Neuronal stem cell (in vitro differentiated cells): Measurements from ENCODE around the gene PIGU. TPM values are rescaled to one million over a fixed set of nuclear protein-coding genes. Genes with fewer than 3 reads are reported as not detected.
"Not testable (repeated sequence)": the region's sequence is repeated elsewhere in the genome, so short reads cannot be mapped to it uniquely, and the experiment has no call there.

Experiments
- DNase-seq: peaks from one replicate; pipeline ENCODE4 v3.0.0-alpha.2; 2013; ENCODE audit warnings: low spot score
- H2AFZ ChIP-seq: one replicate; pipeline ENCODE4 v1.6.1; 2013; ENCODE audit warnings: mild to moderate bottlenecking, low read length, inconsistent platforms
- H2AK5ac ChIP-seq: 2 replicates; pipeline ENCODE4 v1.6.1; 2013; ENCODE audit warnings: low read depth, mild to moderate bottlenecking, inconsistent platforms, low read length, moderate library complexity, mixed read lengths
- H2BK120ac ChIP-seq: 2 replicates; pipeline ENCODE4 v1.6.1; 2013; ENCODE audit warnings: low read depth, mild to moderate bottlenecking, inconsistent platforms, low read length, moderate library complexity, mixed read lengths
- H2BK12ac ChIP-seq: one replicate; pipeline ENCODE4 v1.6.1; 2013; ENCODE audit warnings: low read length, inconsistent platforms
- H2BK15ac ChIP-seq: 2 replicates; pipeline ENCODE4 v1.6.1; 2013; ENCODE audit warnings: mild to moderate bottlenecking, low read length, inconsistent platforms, mixed read lengths
- H2BK5ac ChIP-seq: one replicate; pipeline ENCODE4 v1.6.1; 2013; ENCODE audit warnings: inconsistent platforms, mild to moderate bottlenecking, low read length, moderate library complexity
- H3K14ac ChIP-seq: one replicate; pipeline ENCODE4 v1.6.1; 2013; ENCODE audit warnings: low read length, inconsistent platforms
- H3K18ac ChIP-seq: 2 replicates; pipeline ENCODE4 v1.6.1; 2013; ENCODE audit warnings: low read length, inconsistent platforms
- H3K23ac ChIP-seq: 2 replicates; pipeline ENCODE4 v1.6.1; 2013; ENCODE audit warnings: low read depth, mild to moderate bottlenecking, mixed read lengths, low read length, inconsistent platforms; ENCODE audit not compliant: poor library complexity
- H3K27ac ChIP-seq: replicated peaks from 3 replicates; pipeline ENCODE4 v1.5.1; 2013; ENCODE audit warnings: low read length, inconsistent platforms
- H3K27me3 ChIP-seq, 3 experiments: 2 replicates each; pipeline ENCODE4 v1.6.1; 2013; ENCODE audit warnings: low read length in 3 of 3, mild to moderate bottlenecking in 2 of 3, inconsistent platforms in 1 of 3, low read depth in 1 of 3, mixed read lengths in 1 of 3, moderate library complexity in 1 of 3; ENCODE audit not compliant: control insufficient read depth in 3 of 3, insufficient read depth in 3 of 3
- H3K36me3 ChIP-seq, 2 donors: replicated peaks in 1 of 2; 2 replicates each; pipeline ENCODE4 v1.6.1; 2013; ENCODE audit warnings: low read length in 2 of 2; ENCODE audit not compliant: control insufficient read depth in 2 of 2, insufficient read depth in 2 of 2
- H3K4ac ChIP-seq: 2 replicates; pipeline ENCODE4 v1.6.1; 2013; ENCODE audit warnings: inconsistent platforms, mild to moderate bottlenecking, low read length, moderate library complexity
- H3K4me1 ChIP-seq, 2 donors: 1 replicate in 1 of 2; 2 replicates in 1 of 2; pipeline ENCODE4 v1.6.1; 2013; ENCODE audit warnings: low read length in 2 of 2, low read depth in 1 of 2; ENCODE audit not compliant: control insufficient read depth in 2 of 2, insufficient read depth in 1 of 2
- H3K4me2 ChIP-seq: one replicate; pipeline ENCODE4 v1.6.1; 2013; ENCODE audit warnings: mild to moderate bottlenecking, low read length, inconsistent platforms; ENCODE audit not compliant: insufficient read depth, poor library complexity, severe bottlenecking
- H3K4me3 ChIP-seq, 2 donors: 2 replicates each; pipeline ENCODE4 v1.5.1; 2013; ENCODE audit warnings: low read length in 2 of 2, mild to moderate bottlenecking in 2 of 2, inconsistent platforms in 1 of 2, moderate library complexity in 1 of 2
- H3K79me1 ChIP-seq: one replicate; pipeline ENCODE4 v1.6.1; 2013; ENCODE audit warnings: low read depth, mild to moderate bottlenecking, inconsistent platforms, low read length, moderate library complexity
- H3K9ac ChIP-seq: one replicate; pipeline ENCODE4 v1.6.1; 2013; ENCODE audit warnings: mild to moderate bottlenecking, low read depth, low read length, inconsistent platforms; ENCODE audit not compliant: poor library complexity
- H3K9me3 ChIP-seq, 2 donors: replicated peaks in 1 of 2; 2 replicates each; pipeline versions ENCODE3 to v1.6.1; 2013; ENCODE audit warnings: low read length in 2 of 2, mild to moderate bottlenecking in 2 of 2, inconsistent platforms in 1 of 2, low read depth in 1 of 2, mixed read lengths in 1 of 2, moderate library complexity in 1 of 2; ENCODE audit not compliant: control insufficient read depth in 2 of 2, insufficient read depth in 1 of 2
- H4K8ac ChIP-seq: one replicate; pipeline ENCODE4 v1.6.1; 2013; ENCODE audit warnings: low read depth, mild to moderate bottlenecking, inconsistent platforms, low read length, moderate library complexity
- H4K91ac ChIP-seq: one replicate; pipeline ENCODE4 v1.6.1; 2013; ENCODE audit warnings: low read length, low read depth, mild to moderate bottlenecking, inconsistent platforms; ENCODE audit not compliant: poor library complexity
- WGBS, 2 donors: extraction: QIAGEN DNeasy Blood & Tissue Kit; methylation state at CpG; one replicate each; pipeline ENCODE4 v1.1.7; 2013; ENCODE audit warnings: missing lambda C conversion rate in 2 of 2, mixed read lengths in 1 of 2; ENCODE audit not compliant: insufficient read length in 2 of 2, insufficient replicate concordance in 1 of 2; ENCODE audit errors: extremely low coverage in 2 of 2; 5-methylcytosine and 5-hydroxymethylcytosine counted together
- polyA plus RNA-seq, 2 experiments: library from polyadenylated mRNA; stranded (reverse); fragments of 200-250 nt; gene quantifications; one replicate each; pipeline ENCODE4 v1.2.3, GENCODE V29; 2013

Gene PIGU
- 58.2 TPM for polyA plus RNA-seq (2013, experiment 1 of 2)
- 56.9 TPM for polyA plus RNA-seq (2013, experiment 2 of 2)

- no peaks in the 10 kb centered on the region for H3K4me1 ChIP-seq
- H3K9me3 ChIP-seq = no peaks in the 10 kb centered on the region
- peak within 1 kb of the TSS; percentile 86 for H3K9ac ChIP-seq
- peak within 1 kb of the TSS; percentile 59 for H3K4me2 ChIP-seq
- H2AFZ ChIP-seq = peak within 1 kb of the TSS; percentile 98
- peak; percentile 89 for DNase-seq
- H3K23ac ChIP-seq = peak within 1 kb of the TSS; percentile 91
- WGBS, 2 donors = no CpG with 5 or more reads among the region's 64 CpGs
- H3K14ac ChIP-seq = peak within 1 kb of the TSS; percentile 38
- H3K27ac ChIP-seq = peak within 1 kb of the TSS; percentile 86
- no peak within 1 kb of the TSS for H2BK120ac ChIP-seq
- no peak within 1 kb of the TSS for H2BK15ac ChIP-seq
- H3K36me3 ChIP-seq = no peaks in the 10 kb centered on the region
- H2AK5ac ChIP-seq = peak within 1 kb of the TSS; percentile 75
- H4K91ac ChIP-seq = no peak within 1 kb of the TSS
- H3K4me3 ChIP-seq = peak within 1 kb of the TSS; percentile 92 to 96
- H2BK5ac ChIP-seq = no peak within 1 kb of the TSS
- no peaks in the 10 kb centered on the region for H3K27me3 ChIP-seq
- H3K4ac ChIP-seq = no peak within 1 kb of the TSS
- no peaks in the 10 kb centered on the region for H3K79me1 ChIP-seq
- peak within 1 kb of the TSS; percentile 94 for H3K18ac ChIP-seq
- H4K8ac ChIP-seq = peak within 1 kb of the TSS; percentile 65
- no peak within 1 kb of the TSS for H2BK12ac ChIP-seq
Measured at GRCh38 chr20:34676642-34677373, at the start of gene PIGU. PIGU (minus strand) TSS chr20:34677092; CDS start chr20:34677085, 7 bp downstream.

- no peak overlapping the region for H2BK12ac ChIP-seq
- no peaks in the 10 kb centered on the region for H3K79me1 ChIP-seq
- DNase-seq = no peak
- H3K18ac ChIP-seq = no peak overlapping the region
- H3K27ac ChIP-seq = no peak overlapping the region
- no peak overlapping the region for H3K4me2 ChIP-seq
- H4K91ac ChIP-seq = no peak overlapping the region
- H3K36me3 ChIP-seq = peaks cover 25 to 84% of the 10 kb centered on the region in 2 donors
- no peak overlapping the region for H4K8ac ChIP-seq
- H3K9me3 ChIP-seq = no peaks in the 10 kb centered on the region
- H2BK5ac ChIP-seq = no peak overlapping the region
- no peaks in the 10 kb centered on the region for H3K4me1 ChIP-seq
- WGBS, 2 donors = no CpG with 5 or more reads among the region's 3 CpGs
- no peak overlapping the region for H2AK5ac ChIP-seq
- no peak overlapping the region for H2BK15ac ChIP-seq
- no peak overlapping the region for H3K4ac ChIP-seq
- H3K4me3 ChIP-seq = no peak overlapping the region
- H3K9ac ChIP-seq = no peak overlapping the region
- H3K23ac ChIP-seq = no peak overlapping the region
- H2AFZ ChIP-seq = no peak overlapping the region
- no peaks in the 10 kb centered on the region for H3K27me3 ChIP-seq
- H3K14ac ChIP-seq = no peak overlapping the region
- no peak overlapping the region for H2BK120ac ChIP-seq
Measured at GRCh38 chr20:34724172-34724571, 47.3 kb upstream of the PIGU start.

DNA sequence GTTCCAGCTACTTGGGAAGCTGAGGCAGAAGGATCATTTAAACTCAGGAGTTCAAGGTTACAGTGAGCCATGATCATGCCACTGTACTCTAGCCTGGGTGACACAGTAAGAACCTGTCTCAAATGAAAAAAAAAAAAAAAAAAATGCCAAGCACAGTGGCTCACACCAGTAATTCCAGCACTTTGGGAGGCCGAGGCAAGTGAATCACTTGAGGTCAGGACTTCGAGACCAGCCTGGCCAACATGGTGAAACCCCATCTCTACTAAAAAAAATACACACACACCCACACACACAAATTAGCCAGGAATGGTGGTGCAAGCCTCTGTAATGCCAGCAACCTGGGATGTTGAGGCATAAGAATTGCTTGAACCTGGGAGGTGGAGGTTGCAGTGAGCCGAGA lies 45.7 kb upstream of the PIGU start:
- not testable (repeated sequence) for H3K27ac ChIP-seq, H3K18ac ChIP-seq, DNase-seq, H4K8ac ChIP-seq, H3K9ac ChIP-seq, H3K14ac ChIP-seq, H3K9me3 ChIP-seq, H3K27me3 ChIP-seq, H3K79me1 ChIP-seq, H2AK5ac ChIP-seq, H2BK15ac ChIP-seq, H2BK120ac ChIP-seq, H3K4me3 ChIP-seq, H2BK12ac ChIP-seq, H2AFZ ChIP-seq, H3K4me2 ChIP-seq, H3K4ac ChIP-seq, H3K23ac ChIP-seq, H2BK5ac ChIP-seq, H3K4me1 ChIP-seq, H4K91ac ChIP-seq
- WGBS, 2 donors = no CpG with 5 or more reads among the region's 3 CpGs
- H3K36me3 ChIP-seq = peaks cover 27 to 88% of the 10 kb centered on the region in 2 donors

- H3K9me3 ChIP-seq = no peaks in the 10 kb centered on the region
- DNase-seq = no peak
- H2AFZ ChIP-seq = no peak overlapping the region
- no peak overlapping the region for H3K9ac ChIP-seq
- no peaks in the 10 kb centered on the region for H3K4me1 ChIP-seq
- no peak overlapping the region for H4K91ac ChIP-seq
- no peak overlapping the region for H2BK120ac ChIP-seq
- H3K36me3 ChIP-seq = peaks cover 20 to 88% of the 10 kb centered on the region in 2 donors
- no CpG with 5 or more reads among the region's 2 CpGs for WGBS, 2 donors
- H3K4me3 ChIP-seq = no peak overlapping the region
- H3K4me2 ChIP-seq = no peak overlapping the region
- no peaks in the 10 kb centered on the region for H3K79me1 ChIP-seq
- H3K27ac ChIP-seq = no peak overlapping the region
- no peak overlapping the region for H3K18ac ChIP-seq
- no peak overlapping the region for H2AK5ac ChIP-seq
- no peak overlapping the region for H3K14ac ChIP-seq
- H3K4ac ChIP-seq = no peak overlapping the region
- H2BK12ac ChIP-seq = no peak overlapping the region
- no peaks in the 10 kb centered on the region for H3K27me3 ChIP-seq
- no peak overlapping the region for H4K8ac ChIP-seq
- no peak overlapping the region for H3K23ac ChIP-seq
- no peak overlapping the region for H2BK5ac ChIP-seq
- H2BK15ac ChIP-seq = no peak overlapping the region
Measured at GRCh38 chr20:34720266-34720665, 43.4 kb upstream of the PIGU start.
